ENCODE measurements around the gene SAMSN1.

GRCh38 chr21:14533499-14534428, 12.4 kb downstream of the SAMSN1 start:
- TF ChIP-seq POLR2AphosphoS5 (IDR thresholded peaks at IDR 0.05) (no peak), CTCF (IDR thresholded peaks at IDR 0.05) (no peak), POLR2A (IDR thresholded peaks at IDR 0.05) (no peak)
